NB4 (cell line): ENCODE measurements around the gene ZNF407.

Experiments
- DNase-seq: peaks from one replicate; pipeline ENCODE4 v3.0.0; 2010; ENCODE audit warnings: low read depth
- H3K4me3 ChIP-seq: one replicate; pipeline ENCODE4 v1.5.1; 2011; ENCODE audit warnings: mild to moderate bottlenecking, low read depth, low read length, moderate library complexity
- CTCF ChIP-seq: IDR thresholded peaks from one replicate; pipeline ENCODE4 v1.5.1; 2012; ENCODE audit warnings: low read depth, low read length
- MAX ChIP-seq: IDR thresholded peaks from 2 replicates; pipeline ENCODE4 v1.6.1; 2011; ENCODE audit warnings: low read depth, low read length
- MYC ChIP-seq: IDR thresholded peaks from 2 replicates; pipeline ENCODE4 v1.6.1; 2011; ENCODE audit warnings: low read depth, low read length
- POLR2A ChIP-seq: IDR thresholded peaks from 2 replicates; pipeline ENCODE4 v1.6.1; 2011; ENCODE audit warnings: mild to moderate bottlenecking; ENCODE audit not compliant: insufficient read length; ENCODE audit errors: extremely low read depth

The ZNF407 gene

GRCh38 chr18:74928194-74928968 lies 330.7 kb downstream of the ZNF407 start:
- H3K4me3 ChIP-seq = no peak overlapping the region
- TF ChIP-seq MAX = no peak
- no peak for TF ChIP-seq MYC
- no peak for TF ChIP-seq POLR2A
- no peak for TF ChIP-seq CTCF
- no peak for DNase-seq

GRCh38 chr18:74929110-74929509 lies 331.4 kb downstream of the ZNF407 start:
- no peak for DNase-seq
- no peak for TF ChIP-seq CTCF
- TF ChIP-seq MYC = no peak
- no peak for TF ChIP-seq POLR2A
- TF ChIP-seq MAX = no peak
- H3K4me3 ChIP-seq = no peak overlapping the region

- TF ChIP-seq POLR2A (no peak), MYC (no peak), MAX (no peak), CTCF (no peak)
- no peak overlapping the region for H3K4me3 ChIP-seq
- DNase-seq = no peak
These were observed 332.9 kb downstream of the ZNF407 start for GRCh38 chr18:74930616-74931015.

GRCh38 chr18:74933930-74934329 lies 336.3 kb downstream of the ZNF407 start:
- TF ChIP-seq MAX (no peak), MYC (no peak), CTCF (no peak), POLR2A (no peak)
- DNase-seq = no peak
- H3K4me3 ChIP-seq = no peak overlapping the region

GRCh38 chr18:74935434-74935833 lies 337.8 kb downstream of the ZNF407 start:
- H3K4me3 ChIP-seq = no peak overlapping the region
- TF ChIP-seq MAX (no peak), POLR2A (no peak), CTCF (no peak), MYC (no peak)
- DNase-seq = no peak
